SK-N-SH (cell line): Measurements from ENCODE around the gene RBM20. TPM values are rescaled to one million over a fixed set of nuclear protein-coding genes. Genes with fewer than 3 reads are reported as not detected.

ENCODE experiments used
- CTCF ChIA-PET: fragments of 300-600, 350-600 bp; formaldehyde crosslinking; extraction: SDS; loops from one replicate; lab custom pipeline; 2021; lab: Yijun Ruan, JAX
- POLR2A ChIA-PET: fragments of 350-600 bp; sonication (Branson Sonifier 250); formaldehyde crosslinking; extraction: SDS; loops from one replicate; lab custom pipeline; 2020; ENCODE audit warnings: antibody characterized with exemption, inconsistent platforms; lab: Yijun Ruan, JAX
- DNase-seq: peaks from one replicate; pipeline ENCODE4 v3.0.0; 2012
- H2AFZ ChIP-seq: fragments of 200-600 bp; sonication (generic); 2 replicates; pipeline ENCODE4 v1.8.1; 2016; ENCODE audit warnings: antibody characterized with exemption, mild to moderate bottlenecking, low read depth
- H3F3A ChIP-seq: fragments of 200-600 bp; sonication (generic); replicated peaks from 2 replicates; pipeline ENCODE3; 2016; ENCODE audit warnings: antibody characterized with exemption, mild to moderate bottlenecking; ENCODE audit not compliant: insufficient read depth
- H3K27ac ChIP-seq, 2 experiments: fragments of 200-500 bp in 1 of 2; fragments of 200-600 bp in 1 of 2; sonication (Bioruptor generic) in 1 of 2; sonication (generic), shearing (Covaris generic) in 1 of 2; 2 replicates each; pipeline versions ENCODE4 v1.5.1 to v1.6.1; 2014 to 2016; ENCODE audit warnings: low read depth in 2 of 2, inconsistent platforms in 1 of 2, low read length in 1 of 2, mild to moderate bottlenecking in 1 of 2, mixed read lengths in 1 of 2
- H3K27me3 ChIP-seq: fragments of 200-600 bp; sonication (generic), shearing (Covaris generic); 2 replicates; pipeline ENCODE4 v1.6.1; 2016; ENCODE audit warnings: mixed run types; ENCODE audit not compliant: insufficient read depth
- H3K36me3 ChIP-seq, 2 experiments: fragments of 200-500 bp in 1 of 2; fragments of 200-600 bp in 1 of 2; sonication (Bioruptor generic) in 1 of 2; sonication (generic) in 1 of 2; replicated peaks in 1 of 2; 2 replicates each; pipeline versions ENCODE3 to v1.5.1; 2014 to 2016; ENCODE audit warnings: low read length in 1 of 2, mild to moderate bottlenecking in 1 of 2; ENCODE audit not compliant: insufficient read depth in 2 of 2, control insufficient read depth in 1 of 2
- H3K4me1 ChIP-seq, 2 experiments: fragments of 200-500 bp in 1 of 2; fragments of 200-600 bp in 1 of 2; sonication (Bioruptor generic) in 1 of 2; sonication (generic), shearing (Covaris generic) in 1 of 2; 2 replicates each; pipeline versions ENCODE4 v1.5.1 to v1.6.1; 2014 to 2016; ENCODE audit warnings: low read depth in 1 of 2, low read length in 1 of 2, mixed run types in 1 of 2; ENCODE audit not compliant: insufficient read depth in 2 of 2, control insufficient read depth in 1 of 2
- H3K4me2 ChIP-seq: fragments of 200-600 bp; sonication (generic), shearing (Covaris generic); 2 replicates; pipeline ENCODE4 v1.6.1; 2017; ENCODE audit warnings: mixed run types
- H3K4me3 ChIP-seq, 2 experiments: fragments of 200-500 bp in 1 of 2; fragments of 200-600 bp in 1 of 2; sonication (Bioruptor generic) in 1 of 2; sonication (generic), shearing (Covaris generic) in 1 of 2; 2 replicates each; pipeline versions ENCODE4 v1.5.1 to v1.8.1; 2014 to 2016; ENCODE audit warnings: low read depth in 2 of 2, inconsistent platforms in 1 of 2, low read length in 1 of 2, mild to moderate bottlenecking in 1 of 2, mixed read lengths in 1 of 2, moderate library complexity in 1 of 2
- H3K79me2 ChIP-seq: fragments of 200-600 bp; sonication (generic); 2 replicates; pipeline ENCODE4 v1.8.1; 2017; ENCODE audit warnings: mild to moderate bottlenecking; ENCODE audit not compliant: insufficient read depth
- H3K9ac ChIP-seq: fragments of 200-600 bp; sonication (generic); 2 replicates; pipeline ENCODE4 v1.6.1; 2017; ENCODE audit warnings: mixed run types
- H3K9me2 ChIP-seq: fragments of 200-600 bp; sonication (generic); 2 replicates; pipeline ENCODE4 v1.6.1; 2017; ENCODE audit warnings: mixed run types
- H3K9me3 ChIP-seq: fragments of 200-600 bp; sonication (generic); 2 replicates; pipeline ENCODE4 v1.6.1; 2017; ENCODE audit warnings: mixed run types, mild to moderate bottlenecking, moderate library complexity
- H4K20me1 ChIP-seq: fragments of 200-600 bp; sonication (generic); 2 replicates; pipeline ENCODE4 v1.6.1; 2017; ENCODE audit warnings: mild to moderate bottlenecking, mixed run types; ENCODE audit not compliant: insufficient read depth
- CHD2 ChIP-seq: fragments of 150-350 bp; IDR thresholded peaks from 2 replicates; pipeline ENCODE4 v1.6.1; 2018; ENCODE audit warnings: low read length; ENCODE audit not compliant: partially characterized antibody
- ELF1 ChIP-seq: IDR thresholded peaks from 2 replicates; pipeline ENCODE4 v1.4.0; 2012
- EP300 ChIP-seq, 2 experiments: IDR thresholded peaks; 2 replicates each; pipeline versions ENCODE4 v1.4.0 to v1.6.1; 2012; ENCODE audit warnings: borderline replicate concordance in 1 of 2, low read depth in 1 of 2, low read length in 1 of 2
- FOSL2 ChIP-seq: IDR thresholded peaks from 2 replicates; pipeline ENCODE4 v1.4.0; 2012; ENCODE audit warnings: low read depth, mild to moderate bottlenecking, moderate library complexity, borderline replicate concordance
- FOXJ3 ChIP-seq: sonication (generic); formaldehyde crosslinking; IDR thresholded peaks from 2 replicates; pipeline ENCODE4 v1.5.1; 2020; ENCODE audit warnings: mild to moderate bottlenecking, missing genetic modification reagents
- GABPA ChIP-seq: IDR thresholded peaks from 2 replicates; pipeline ENCODE4 v1.4.0; 2012; ENCODE audit warnings: low read depth, mild to moderate bottlenecking
- GATA2 ChIP-seq: sonication (generic); formaldehyde crosslinking; IDR thresholded peaks from 2 replicates; pipeline ENCODE4 v1.5.0; 2020; ENCODE audit warnings: mild to moderate bottlenecking, missing genetic modification reagents
- IRF3 ChIP-seq: fragments of 150-350 bp; IDR thresholded peaks from 2 replicates; pipeline ENCODE4 v1.6.1; 2016; ENCODE audit warnings: mild to moderate bottlenecking, low read depth, low read length
- MAX ChIP-seq: IDR thresholded peaks from 2 replicates; pipeline ENCODE4 v1.4.0; 2012; ENCODE audit warnings: low read depth
- MEF2A ChIP-seq: IDR thresholded peaks from 2 replicates; pipeline ENCODE4 v1.4.0; 2012; ENCODE audit warnings: low read depth, borderline replicate concordance
- MXI1 ChIP-seq: IDR thresholded peaks from 2 replicates; pipeline ENCODE4 v1.6.1; 2012; ENCODE audit warnings: mild to moderate bottlenecking, low read depth, low read length, improper control_type of control experiment
- NFIC ChIP-seq: IDR thresholded peaks from 2 replicates; pipeline ENCODE4 v1.4.0; 2012; ENCODE audit warnings: borderline replicate concordance
- NRF1 ChIP-seq: IDR thresholded peaks from 2 replicates; pipeline ENCODE4 v1.6.1; 2012; ENCODE audit warnings: low read depth, mild to moderate bottlenecking, low read length
- RAD21 ChIP-seq: IDR thresholded peaks from 2 replicates; pipeline ENCODE4 v1.6.1; 2012; ENCODE audit warnings: mild to moderate bottlenecking, low read length
- SIN3A ChIP-seq: IDR thresholded peaks from 2 replicates; pipeline ENCODE4 v1.6.1; 2012; ENCODE audit warnings: low read depth, mild to moderate bottlenecking, low read length, moderate library complexity, borderline replicate concordance
- SMC3 ChIP-seq: IDR thresholded peaks from 2 replicates; pipeline ENCODE4 v1.6.1; 2012; ENCODE audit warnings: low read depth, low read length, improper control_type of control experiment
- TAF1 ChIP-seq: IDR thresholded peaks from 2 replicates; pipeline ENCODE4 v1.6.1; 2012; ENCODE audit warnings: low read depth, mild to moderate bottlenecking, low read length, moderate library complexity, borderline replicate concordance
- TEAD4 ChIP-seq: IDR thresholded peaks from 2 replicates; pipeline ENCODE4 v1.4.0; 2012; ENCODE audit warnings: mild to moderate bottlenecking, borderline replicate concordance; ENCODE audit not compliant: insufficient read depth
- USF2 ChIP-seq: fragments of 150-350 bp; IDR thresholded peaks from 2 replicates; pipeline ENCODE4 v1.6.1; 2017; ENCODE audit warnings: antibody characterized with exemption, low read length, low read depth, borderline replicate concordance
- WGBS: methylation state at CpG from one replicate; pipeline ENCODE4 v1.1.6; 2017; ENCODE audit warnings: low lambda C conversion rate; 5-methylcytosine and 5-hydroxymethylcytosine counted together
- polyA plus RNA-seq, 3 experiments: library from polyadenylated mRNA; depleted of rRNA; stranded (reverse); fragments of >200 nt; gene quantifications; 2 replicates each; pipeline ENCODE4 v1.2.3, GENCODE V29; 2012

RBM20 gene
- polyA plus RNA-seq, 1 of the 3 experiments (the other 2 are of a cell fraction), result 0.64 TPM

GRCh38 chr10:110655320-110655719 lies 11.2 kb downstream of the RBM20 start:
- Histone ChIP-seq H3K4me2 (no peak overlapping the region), H3K4me3 (no peak overlapping the region), H3K36me3 (no peaks in the 10 kb centered on the region), H3K9me2 (no peaks in the 10 kb centered on the region), H2AFZ (no peak overlapping the region), H4K20me1 (no peaks in the 10 kb centered on the region), H3K4me1 (peaks cover 6 to 10% of the 10 kb centered on the region in 2 experiments; a peak in 3 of 4 replicates), H3F3A (peaks cover 4% of the 10 kb centered on the region), H3K79me2 (no peaks in the 10 kb centered on the region), H3K9me3 (no peaks in the 10 kb centered on the region), H3K27ac (peak overlapping the region in 1 of 2 experiments; percentile 31; a peak in 1 of 4 replicates), H3K9ac (no peak overlapping the region), H3K27me3 (no peaks in the 10 kb centered on the region)
- no peak for DNase-seq
- ChIA-PET POLR2A (no interaction called here), CTCF (interaction anchor here (1.2 to 3.3 kb wide), 4 partner anchors 11 to 26 kb away, joined by 3 to 13 read pairs (median 8); partner anchors contain the start of gene RBM20)
- no peak for TF ChIP-seq ELF1
- no peak for TF ChIP-seq FOXJ3 (CRISPR knock-in tag)
- TF ChIP-seq MEF2A, result no peak
- TF ChIP-seq NFIC, result no peak
- TF ChIP-seq SMC3, result no peak
- no peak for TF ChIP-seq USF2
- no peak for TF ChIP-seq NRF1
- no peak for TF ChIP-seq MAX
- TF ChIP-seq EP300 (IDR thresholded peaks at IDR 0.05; ENCODE audit: borderline replicate concordance in 1 of 2, low read depth in 1 of 2, low read length in 1 of 2), result no peak
- no peak for TF ChIP-seq RAD21
- no peak for TF ChIP-seq GABPA
- no peak for TF ChIP-seq GATA2 (CRISPR knock-in tag)
- TF ChIP-seq CHD2, result no peak
- no peak for TF ChIP-seq MXI1
- TF ChIP-seq FOSL2, result no peak
- no peak for TF ChIP-seq TEAD4
- TF ChIP-seq SIN3A, result no peak
- no peak for TF ChIP-seq TAF1
- no peak for TF ChIP-seq IRF3
- 39% methylated on average over 1 of the region's 1 CpG for WGBS
